GM18868 (cell line): Measurements from ENCODE around the gene CTIF.

Experiments
- ATAC-seq: cut with Tn5 transposase; IDR thresholded peaks from one replicate; pipeline ENCODE4 v1.9.1; 2021; ENCODE audit warnings: mild to moderate bottlenecking, moderate library complexity; ENCODE audit not compliant: unreplicated experiment

The CTIF gene

DNA sequence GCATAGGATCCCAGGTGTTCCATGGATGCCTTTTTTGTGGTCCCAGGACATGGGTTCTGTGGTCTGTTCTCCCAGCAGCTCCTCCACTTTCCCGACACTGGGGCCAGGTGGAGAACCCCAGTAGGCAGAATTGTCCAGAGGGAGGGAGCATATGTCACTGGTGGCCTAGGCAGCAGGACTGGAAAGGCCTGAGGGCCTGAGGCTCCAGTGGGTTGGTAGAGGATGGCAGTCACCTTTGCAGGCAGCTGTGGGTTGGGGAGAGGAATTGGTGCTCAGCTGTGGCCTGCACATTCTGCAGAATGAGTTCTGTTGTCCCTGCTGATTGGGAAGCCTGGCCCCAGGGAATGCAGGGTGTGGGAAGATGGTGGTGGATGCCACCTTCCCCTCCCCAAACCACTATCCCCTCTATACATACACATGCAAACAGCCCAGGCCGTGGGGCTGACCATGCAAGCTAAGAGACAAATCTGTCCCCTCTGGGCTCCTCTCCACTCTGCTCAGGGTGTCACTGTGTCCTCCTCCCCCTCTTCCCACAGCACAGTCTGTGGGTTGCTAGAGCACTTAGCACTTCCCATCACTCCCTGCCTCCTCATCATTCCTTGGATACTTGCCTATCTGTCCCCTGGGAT lies 11.4 kb downstream of the CTIF start:
- ATAC-seq: no peak

- no peak for ATAC-seq
Observed at GRCh38 chr18:48551100-48551499, 12.3 kb downstream of the CTIF start.

DNA sequence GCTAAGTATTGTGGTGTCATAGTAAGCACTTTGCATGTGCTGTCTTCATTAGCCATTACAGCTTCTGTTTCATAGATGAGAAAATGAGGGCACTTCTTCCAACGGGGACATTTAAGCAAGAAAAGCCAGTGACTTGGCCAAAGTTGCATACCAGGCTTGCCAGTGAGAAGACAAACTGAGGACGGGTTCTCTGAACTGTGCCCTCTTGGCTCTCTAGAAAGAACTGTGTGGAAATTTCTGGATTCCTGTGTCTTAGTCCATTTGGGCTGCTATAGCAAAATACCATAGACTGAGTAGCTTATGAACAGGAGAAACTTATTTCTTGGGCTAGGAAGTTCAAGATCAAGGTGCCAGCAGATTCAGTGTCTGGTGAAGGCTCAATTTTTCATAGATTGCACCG lies 13.3 kb downstream of the CTIF start:
- ATAC-seq: no peak

- no peak for ATAC-seq
Observed at GRCh38 chr18:48553236-48553635, 14.4 kb downstream of the CTIF start.

GRCh38 chr18:48554610-48555400 lies 16.0 kb downstream of the CTIF start:
- ATAC-seq: no peak

DNA sequence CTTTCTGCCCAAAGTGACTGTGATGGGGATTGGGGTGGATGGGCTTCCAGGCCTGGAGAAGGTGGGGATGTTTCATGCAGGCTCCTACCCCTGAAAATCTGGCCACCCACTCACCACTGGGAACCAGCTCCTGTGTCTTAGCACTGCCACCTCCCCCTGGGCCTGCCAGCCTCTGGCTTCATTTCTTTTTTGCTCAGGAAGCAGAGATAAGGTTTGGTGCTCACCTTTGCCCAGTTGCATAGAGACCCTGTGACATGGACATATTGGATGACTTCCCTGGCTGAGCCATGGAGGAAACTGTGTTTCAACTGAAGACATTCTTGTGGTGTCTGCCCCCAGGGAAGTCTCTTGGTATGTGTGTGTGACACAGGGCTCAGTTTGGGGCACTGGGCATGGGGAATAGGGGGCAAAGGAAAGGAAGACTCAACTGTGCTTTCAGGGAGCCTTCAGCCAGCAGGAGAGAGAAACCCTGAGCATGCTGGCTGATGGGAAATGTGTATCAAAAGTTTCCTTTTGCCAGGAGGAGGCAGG lies 16.7 kb downstream of the CTIF start:
- ATAC-seq: no peak

DNA sequence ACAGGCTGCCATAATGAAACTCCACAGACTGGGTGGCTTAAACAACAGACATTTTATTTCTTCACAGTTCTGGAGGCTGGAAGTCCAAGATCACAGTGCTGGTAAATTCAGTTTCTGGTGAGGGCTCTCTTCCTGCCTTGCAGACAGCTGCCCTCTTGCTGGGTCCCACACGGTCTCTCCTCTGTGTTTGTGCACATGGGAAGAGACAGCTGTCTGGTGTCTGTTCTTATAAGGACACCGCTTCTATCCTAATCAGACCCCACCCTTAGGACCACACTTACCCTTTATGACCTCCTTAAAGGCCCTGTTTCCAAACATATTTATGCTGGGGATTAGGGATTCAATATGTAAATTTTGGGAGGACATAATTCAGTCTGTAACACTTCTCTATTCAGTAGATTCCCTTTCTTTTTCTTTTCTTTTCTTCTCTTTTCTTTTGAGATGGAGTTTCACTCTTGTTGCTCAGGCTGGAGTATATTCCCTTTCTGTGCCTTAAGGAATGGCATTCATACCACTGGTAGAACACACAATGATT lies 18.9 kb downstream of the CTIF start:
- no peak for ATAC-seq

DNA sequence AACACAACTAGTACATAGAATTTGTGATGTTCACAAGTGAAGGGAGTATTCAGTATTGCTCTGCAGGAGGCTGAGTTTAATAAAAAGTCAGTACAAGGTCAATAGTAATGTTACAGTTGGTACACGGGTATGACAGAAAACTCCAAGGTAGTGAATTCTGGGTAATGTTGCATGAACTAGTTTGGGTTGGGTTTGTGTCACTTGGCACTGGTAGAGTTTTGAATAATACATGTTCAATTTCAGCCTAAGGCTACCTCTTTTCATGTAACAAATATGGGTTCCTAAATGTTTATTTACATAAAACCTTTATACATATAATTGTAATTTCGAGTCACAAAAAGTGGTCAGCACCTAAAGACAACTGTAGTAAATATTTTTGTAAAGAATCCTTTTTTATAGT lies 19.4 kb downstream of the CTIF start:
- no peak for ATAC-seq

DNA sequence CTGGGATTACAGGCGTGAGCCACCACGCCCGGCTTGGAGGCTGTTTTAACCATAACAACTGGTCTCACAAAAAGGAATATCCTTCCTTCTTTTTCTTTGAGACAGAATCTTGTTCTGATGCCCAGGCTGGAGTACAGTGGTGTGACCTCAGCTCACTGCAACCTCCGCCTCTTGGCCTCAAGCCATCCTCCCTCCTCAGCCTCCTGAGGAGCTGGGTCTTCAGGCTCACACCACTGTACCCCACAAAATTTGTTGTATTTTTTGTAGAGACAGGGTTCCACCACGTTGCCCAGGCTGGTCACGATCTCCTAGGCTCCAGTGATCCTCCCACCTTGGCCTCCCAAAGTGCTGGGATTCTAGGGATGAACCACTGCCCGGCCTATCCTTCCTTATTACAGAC lies 21.7 kb downstream of the CTIF start:
- ATAC-seq: no peak

- ATAC-seq: no peak
Observed at GRCh38 chr18:48562075-48562474, 23.2 kb downstream of the CTIF start.

DNA sequence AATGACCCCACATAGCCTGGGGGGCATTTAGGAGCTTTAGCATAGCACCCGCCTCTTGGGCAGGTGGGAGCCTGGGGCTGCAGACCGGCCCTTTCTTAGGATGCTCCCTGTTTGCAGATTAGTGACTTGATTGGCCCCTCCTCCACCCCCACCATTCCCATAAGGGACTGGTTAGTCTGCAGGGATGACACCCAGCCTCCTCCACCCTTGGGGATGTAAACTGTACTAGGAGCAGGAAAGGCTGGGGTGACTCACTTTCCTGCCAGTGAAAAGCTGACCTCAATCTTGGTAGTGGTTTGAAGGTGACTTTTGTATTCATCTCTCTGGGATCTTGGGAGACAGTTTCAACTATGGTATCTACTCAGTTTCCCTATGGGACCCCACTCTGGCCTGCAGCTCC lies 24.2 kb downstream of the CTIF start:
- no peak for ATAC-seq

DNA sequence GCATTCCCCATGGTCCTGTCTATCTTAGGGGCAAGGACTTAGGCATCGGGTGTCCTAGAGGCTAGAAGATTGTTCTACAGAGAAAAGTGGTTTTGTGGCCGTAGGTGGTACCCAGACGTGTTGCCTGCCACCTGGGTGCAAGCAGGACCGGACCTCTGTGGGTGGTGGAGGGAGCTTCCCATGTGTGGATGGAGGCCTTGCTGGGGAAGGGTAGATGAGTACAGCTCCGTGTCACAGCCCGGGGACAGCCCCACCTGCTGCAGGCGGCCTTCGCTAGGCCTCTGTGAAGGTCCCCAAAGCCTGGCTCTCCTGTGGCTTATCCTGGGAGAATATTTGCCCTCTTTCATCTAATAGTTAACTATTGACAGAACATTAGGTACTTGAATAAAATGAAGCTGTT lies 25.3 kb downstream of the CTIF start:
- ATAC-seq: no peak

DNA sequence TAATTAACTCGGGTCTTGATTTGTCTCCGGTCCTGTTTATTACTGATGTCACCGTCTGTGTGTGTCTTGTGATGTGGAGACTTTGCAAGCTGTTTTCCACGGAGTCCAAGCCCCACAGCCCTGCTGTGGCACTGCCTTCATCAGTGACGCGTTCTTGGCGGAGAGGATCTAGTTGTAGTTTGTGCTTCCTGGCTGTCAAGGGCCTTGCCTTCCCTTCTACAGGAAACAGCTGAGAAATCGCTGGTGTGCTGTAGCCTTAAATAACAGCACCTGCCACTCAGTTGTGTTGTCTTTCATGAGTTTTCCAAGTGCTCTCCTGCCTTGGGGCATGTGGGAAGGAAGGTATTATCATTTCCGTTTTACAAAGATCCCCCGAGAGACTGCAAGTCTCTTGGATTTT lies 26.3 kb downstream of the CTIF start:
- ATAC-seq: no peak

GRCh38 chr18:48566589-48566988 lies 27.8 kb downstream of the CTIF start:
- ATAC-seq: no peak

DNA sequence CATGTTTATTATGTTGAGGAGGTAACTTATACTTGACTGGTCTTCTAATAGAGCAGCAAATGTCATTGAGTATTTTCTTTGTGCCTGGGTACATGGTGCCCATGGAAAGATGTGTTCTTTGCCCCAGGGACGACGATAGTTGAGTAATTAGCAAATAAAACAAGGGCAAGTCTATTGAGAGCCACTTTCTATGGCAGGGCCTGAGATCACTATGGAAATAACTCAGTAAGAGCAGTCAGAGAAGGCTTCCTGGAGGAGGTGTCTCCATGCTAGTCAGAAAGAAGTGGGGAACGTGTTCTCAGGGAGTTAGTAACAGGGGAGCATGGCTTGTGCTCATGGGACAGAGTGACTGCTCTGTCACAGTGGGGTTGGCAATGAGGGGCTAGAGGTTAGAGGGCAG lies 28.6 kb downstream of the CTIF start:
- no peak for ATAC-seq

GRCh38 chr18:48569139-48569914 lies 30.5 kb downstream of the CTIF start:
- no peak for ATAC-seq

- ATAC-seq: no peak
Observed at GRCh38 chr18:48569915-48570264, 31.1 kb downstream of the CTIF start.

DNA sequence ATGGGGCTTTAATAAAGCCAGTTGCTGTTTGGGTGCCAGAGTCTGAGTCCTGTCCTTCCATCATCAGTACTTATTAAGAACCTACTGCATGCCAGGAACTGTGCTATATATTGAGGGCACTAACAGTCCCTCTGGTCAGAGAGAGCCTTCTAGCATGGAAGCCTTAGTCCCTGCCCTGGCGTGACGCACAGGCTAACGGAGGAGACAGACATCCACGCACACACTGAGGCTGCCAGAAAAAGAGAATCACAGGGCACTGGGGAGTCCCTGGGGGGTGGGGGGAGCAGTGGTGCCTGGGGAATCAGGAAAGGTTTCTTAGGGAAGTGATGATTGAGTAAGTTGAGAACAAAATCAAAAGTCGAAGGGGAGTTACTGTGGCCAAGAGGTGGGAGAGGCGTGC lies 31.5 kb downstream of the CTIF start:
- ATAC-seq: no peak

- ATAC-seq: no peak
Observed at GRCh38 chr18:48571639-48572384, 33.0 kb downstream of the CTIF start.

DNA sequence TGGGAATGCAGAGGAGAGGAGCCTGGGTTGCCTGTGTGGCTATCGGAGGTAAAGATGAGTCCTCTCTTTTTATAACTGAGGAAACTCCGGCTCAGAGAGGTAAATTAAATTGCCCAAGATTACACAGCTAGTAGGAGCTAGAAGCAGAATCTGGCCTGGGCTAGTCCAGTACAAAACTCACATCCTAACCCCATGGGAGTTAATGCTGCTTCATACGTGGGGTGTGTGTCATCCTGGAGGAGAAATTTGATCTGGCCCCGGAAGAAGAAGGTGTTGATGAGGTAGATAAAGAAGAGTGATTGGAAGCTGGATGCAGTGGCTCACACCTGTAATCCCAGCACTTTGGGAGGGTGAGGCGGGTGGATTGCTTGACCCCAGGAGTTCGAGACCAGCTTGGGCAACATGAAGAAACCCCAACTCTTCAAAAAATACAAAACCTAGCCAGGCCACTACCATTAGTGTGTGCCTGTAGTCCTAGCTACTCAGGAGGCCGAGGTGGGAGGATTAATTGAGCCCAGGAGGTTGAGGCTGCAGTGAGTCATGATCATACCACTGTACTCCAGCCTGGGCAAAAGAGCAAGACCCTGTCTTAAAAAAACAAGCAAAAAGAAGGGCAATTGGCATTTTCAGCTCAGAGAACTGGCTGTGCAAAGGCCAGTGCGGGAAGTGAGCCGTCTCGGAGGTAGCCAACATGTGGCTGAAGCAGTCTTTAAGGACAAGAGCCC lies 33.7 kb downstream of the CTIF start:
- ATAC-seq: no peak
